Epithelial cell of umbilical artery (primary cell): ENCODE results near the gene CTSG. TPM values are rescaled to one million over a fixed set of nuclear protein-coding genes. Genes with fewer than 3 reads are reported as not detected.

Experiments used
- total RNA-seq: library from RNA; depleted of rRNA; stranded (reverse); fragments of >200 nt; gene quantifications from 2 replicates; pipeline ENCODE4 v1.2.3, GENCODE V29; 2014

The CTSG gene
- not detected in 2 replicates for total RNA-seq

GRCh38 chr14:24576182-24576581, at the start of gene CTSG:
Gene CTSG, minus strand, starts transcription at chr14:24576250. Its CDS starts 27 bp downstream, at chr14:24576223.

GRCh38 chr14:24609655-24610344, 33.8 kb upstream of the CTSG start, which contains the start of gene GZMH:
Gene GZMH, minus strand, starts transcription at chr14:24609685. Its CDS starts 72 bp downstream, at chr14:24609613.

Other genes starting within 250 kb of the CTSG start
- gene ADCY4, start 241.2 kb downstream of the CTSG start, total RNA-seq: 20.1 and 36.6 TPM in 2 replicates
- gene RIPK3, start 236.3 kb downstream of the CTSG start, total RNA-seq: 5.5 and 6.7 TPM in 2 replicates
- gene NFATC4, start 208.1 kb downstream of the CTSG start, total RNA-seq: 21.8 and 25.1 TPM in 2 replicates
- gene NYNRIN, start 177.2 kb downstream of the CTSG start, total RNA-seq: 12.2 and 14.3 TPM in 2 replicates
- gene CBLN3, start 146.6 kb downstream of the CTSG start, total RNA-seq: 0.32 and 0.76 TPM in 2 replicates
- gene KHNYN, start 146.3 kb downstream of the CTSG start, total RNA-seq: 62.0 and 71.4 TPM in 2 replicates
- 8.1 and 9.6 TPM in 2 replicates for gene SDR39U1, start 133.5 kb downstream of the CTSG start, total RNA-seq
- not detected in 2 replicates for gene CMA1, start 68.0 kb downstream of the CTSG start, total RNA-seq
- gene GZMH, start 33.4 kb upstream of the CTSG start, total RNA-seq: not detected in 2 replicates
- gene GZMB, start 57.9 kb upstream of the CTSG start, total RNA-seq: not detected in 2 replicates